H1 (cell line): Measurements from ENCODE around the gene SLC5A2. TPM values are rescaled to one million over a fixed set of nuclear protein-coding genes. Genes with fewer than 3 reads are reported as not detected.

ENCODE experiments used
- CTCF ChIA-PET: fragments of 300-600 bp; sonication (Branson Sonifier 250); formaldehyde crosslinking; loops from one replicate; lab custom pipeline; 2021; ENCODE audit not compliant: partially characterized antibody; lab: Charles Lee
- POLR2A ChIA-PET: fragments of 300-600 bp; sonication (Branson Sonifier 250); formaldehyde crosslinking; loops from one replicate; lab custom pipeline; 2021; ENCODE audit warnings: inconsistent platforms; ENCODE audit not compliant: partially characterized antibody; lab: Charles Lee
- DNase-seq, 2 experiments: peaks; one replicate each; pipeline versions ENCODE4 v3.0.0 to v3.0.0-alpha.2; 2010 to 2022; ENCODE audit warnings: low spot score in 2 of 2, low read depth in 1 of 2, mixed read lengths in 1 of 2
- FAIRE-seq: peaks from 2 replicates; lab custom pipeline; 2011; peaks lifted over from hg19 to GRCh38; lab: Jason Lieb, UNC
- H2AFZ ChIP-seq: 2 replicates; pipeline ENCODE4 v1.8.1; 2012; ENCODE audit warnings: low read length, inconsistent platforms
- H2AK5ac ChIP-seq: 2 replicates; pipeline ENCODE4 v1.6.1; 2013; ENCODE audit warnings: low read depth, low read length
- H2BK120ac ChIP-seq: replicated peaks from 2 replicates; pipeline ENCODE3; 2013; ENCODE audit warnings: low read depth, low read length, inconsistent platforms
- H2BK12ac ChIP-seq: 2 replicates; pipeline ENCODE4 v1.6.1; 2013; ENCODE audit warnings: low read depth, low read length
- H2BK15ac ChIP-seq: 2 replicates; pipeline ENCODE4 v1.6.1; 2013; ENCODE audit warnings: low read length
- H2BK20ac ChIP-seq: 2 replicates; pipeline ENCODE4 v1.6.1; 2013; ENCODE audit warnings: low read length
- H2BK5ac ChIP-seq: 2 replicates; pipeline ENCODE4 v1.6.1; 2013; ENCODE audit warnings: low read depth, low read length
- H3K14ac ChIP-seq: 2 replicates; pipeline ENCODE4 v1.6.1; 2013; ENCODE audit warnings: inconsistent platforms; ENCODE audit not compliant: insufficient read length
- H3K18ac ChIP-seq: 2 replicates; pipeline ENCODE4 v1.6.1; 2013; ENCODE audit warnings: low read length; ENCODE audit errors: extremely low read depth
- H3K23ac ChIP-seq: 2 replicates; pipeline ENCODE4 v1.6.1; 2013; ENCODE audit warnings: inconsistent platforms; ENCODE audit not compliant: insufficient read length
- H3K23me2 ChIP-seq: 2 replicates; pipeline ENCODE4 v1.6.1; 2013; ENCODE audit warnings: low read depth, low read length
- H3K27ac ChIP-seq: 2 replicates; pipeline ENCODE4 v1.6.1; 2011; ENCODE audit warnings: low read depth, low read length, inconsistent platforms
- H3K27me3 ChIP-seq, 4 experiments: replicated peaks in 1 of 4; 1 replicate in 1 of 4; 2 replicates in 3 of 4; pipeline versions ENCODE4 v1.6.1 to v1.8.1; 2011 to 2013; ENCODE audit warnings: low read length in 3 of 4, mild to moderate bottlenecking in 3 of 4, inconsistent platforms in 2 of 4, mixed read lengths in 2 of 4, moderate library complexity in 1 of 4; ENCODE audit not compliant: control insufficient read depth in 3 of 4, insufficient read depth in 3 of 4; ENCODE audit errors: extremely low read depth in 1 of 4
- H3K36me3 ChIP-seq, 4 experiments: 2 replicates each; pipeline versions ENCODE4 v1.6.1 to v1.8.1; 2011 to 2013; ENCODE audit warnings: mild to moderate bottlenecking in 4 of 4, low read length in 3 of 4, moderate library complexity in 2 of 4, control low read depth in 1 of 4, inconsistent platforms in 1 of 4; ENCODE audit not compliant: insufficient read depth in 4 of 4, control insufficient read depth in 2 of 4
- H3K4ac ChIP-seq: replicated peaks from 2 replicates; pipeline ENCODE3; 2013; ENCODE audit warnings: low read length, low read depth, mixed read lengths, inconsistent platforms; ENCODE audit not compliant: insufficient read length
- H3K4me1 ChIP-seq, 4 experiments: replicated peaks in 1 of 4; 1 replicate in 1 of 4; 2 replicates in 3 of 4; pipeline versions ENCODE4 v1.6.1 to v1.8.1; 2011 to 2013; ENCODE audit warnings: low read length in 3 of 4, inconsistent platforms in 2 of 4, mixed read lengths in 1 of 4; ENCODE audit not compliant: insufficient read depth in 4 of 4, control insufficient read depth in 3 of 4
- H3K4me2 ChIP-seq, 2 experiments: 2 replicates each; pipeline versions ENCODE4 v1.6.1 to v1.8.1; 2011 to 2013; ENCODE audit warnings: low read depth in 2 of 2, low read length in 2 of 2, control low read depth in 1 of 2, inconsistent platforms in 1 of 2, mild to moderate bottlenecking in 1 of 2; ENCODE audit not compliant: insufficient read depth in 1 of 2
- H3K4me3 ChIP-seq, 4 experiments: fragments of 200-600, 300-600 bp in 1 of 4; sonication (generic), shearing (Covaris generic), sonication (Bioruptor Twin) in 1 of 4; 2 replicates each; pipeline versions ENCODE4 v1.5.1 to v1.8.1; 2011 to 2016; ENCODE audit warnings: low read length in 4 of 4, low read depth in 3 of 4, control low read depth in 2 of 4, inconsistent platforms in 2 of 4, mild to moderate bottlenecking in 2 of 4, mixed read lengths in 1 of 4, moderate library complexity in 1 of 4; ENCODE audit not compliant: insufficient read depth in 2 of 4; ENCODE audit errors: extremely low read depth in 1 of 4
- H3K56ac ChIP-seq: replicated peaks from 2 replicates; pipeline ENCODE3; 2013; ENCODE audit warnings: low read depth, mild to moderate bottlenecking, mixed read lengths, low read length, inconsistent platforms; ENCODE audit not compliant: insufficient read length
- H3K79me1 ChIP-seq: 2 replicates; pipeline ENCODE4 v1.6.1; 2013; ENCODE audit warnings: low read depth, low read length, control low read depth
- H3K79me2 ChIP-seq, 2 experiments: 2 replicates each; pipeline versions ENCODE4 v1.6.1 to v1.8.1; 2012 to 2013; ENCODE audit warnings: low read length in 2 of 2, mild to moderate bottlenecking in 2 of 2, inconsistent platforms in 1 of 2; ENCODE audit not compliant: insufficient read depth in 2 of 2, control insufficient read depth in 1 of 2
- H3K9ac ChIP-seq, 4 experiments: replicated peaks in 1 of 4; 1 replicate in 1 of 4; 2 replicates in 3 of 4; pipeline versions ENCODE4 v1.6.1 to v1.8.1; 2011 to 2013; ENCODE audit warnings: low read depth in 3 of 4, low read length in 3 of 4, control low read depth in 2 of 4, mild to moderate bottlenecking in 2 of 4, moderate library complexity in 2 of 4, inconsistent platforms in 1 of 4; ENCODE audit errors: extremely low read depth in 1 of 4
- H3K9me3 ChIP-seq, 2 experiments: 2 replicates each; pipeline versions ENCODE4 v1.6.1 to v1.8.1; 2012 to 2013; ENCODE audit warnings: mild to moderate bottlenecking in 2 of 2, moderate library complexity in 2 of 2, control low read depth in 1 of 2, inconsistent platforms in 1 of 2, low read depth in 1 of 2, low read length in 1 of 2, mixed read lengths in 1 of 2; ENCODE audit not compliant: insufficient read depth in 2 of 2
- H4K20me1 ChIP-seq, 2 experiments: replicated peaks in 1 of 2; 2 replicates each; pipeline versions ENCODE3 to v1.8.1; 2011 to 2013; ENCODE audit warnings: inconsistent platforms in 2 of 2, low read length in 2 of 2, mild to moderate bottlenecking in 1 of 2; ENCODE audit not compliant: insufficient read depth in 2 of 2, control insufficient read depth in 1 of 2
- H4K5ac ChIP-seq: 2 replicates; pipeline ENCODE4 v1.6.1; 2013; ENCODE audit warnings: low read length, low read depth, mixed read lengths, inconsistent platforms; ENCODE audit not compliant: insufficient read length
- H4K8ac ChIP-seq: 2 replicates; pipeline ENCODE4 v1.8.0; 2013; ENCODE audit warnings: mild to moderate bottlenecking, moderate library complexity, low read length, inconsistent platforms; ENCODE audit not compliant: insufficient read depth; ENCODE audit errors: extremely low read depth
- H4K91ac ChIP-seq: replicated peaks from 2 replicates; pipeline ENCODE3; 2013; ENCODE audit warnings: low read length, mixed read lengths, inconsistent platforms; ENCODE audit not compliant: insufficient read length
- CTBP2 ChIP-seq: IDR thresholded peaks from 2 replicates; pipeline ENCODE4 v1.7.0; 2011; ENCODE audit warnings: borderline replicate concordance, mild to moderate bottlenecking, moderate library complexity, mixed read lengths, low read length; ENCODE audit not compliant: insufficient read depth, insufficient read length
- EGR1 ChIP-seq: IDR thresholded peaks from 2 replicates; pipeline ENCODE4 v1.6.1; 2011; ENCODE audit warnings: low read depth, low read length, borderline replicate concordance
- GTF2F1 ChIP-seq: IDR thresholded peaks from 2 replicates; pipeline ENCODE4 v1.6.1; 2012; ENCODE audit warnings: low read depth, low read length, improper control_type of control experiment, borderline replicate concordance
- POLR2AphosphoS5 ChIP-seq: IDR thresholded peaks from 2 replicates; pipeline ENCODE4 v1.6.1; 2011; ENCODE audit warnings: low read depth, low read length
- RAD21 ChIP-seq, 2 experiments: IDR thresholded peaks in 1 of 2; conservative IDR thresholded peaks in 1 of 2; 2 replicates each; pipeline ENCODE4 v1.6.1; 2011; ENCODE audit warnings: low read depth in 2 of 2, low read length in 2 of 2, improper control_type of control experiment in 1 of 2, inconsistent platforms in 1 of 2, mild to moderate bottlenecking in 1 of 2, moderate library complexity in 1 of 2
- SIN3A ChIP-seq, 2 experiments: IDR thresholded peaks in 1 of 2; conservative IDR thresholded peaks in 1 of 2; 2 replicates each; pipeline ENCODE4 v1.6.1; 2011 to 2012; ENCODE audit warnings: low read length in 2 of 2, improper control_type of control experiment in 1 of 2, low read depth in 1 of 2, mild to moderate bottlenecking in 1 of 2
- SP2 ChIP-seq: IDR thresholded peaks from 2 replicates; pipeline ENCODE4 v1.6.1; 2012; ENCODE audit warnings: mild to moderate bottlenecking, low read length, inconsistent platforms
- WGBS, 2 experiments: shearing (Covaris generic) in 1 of 2; methylation state at CpG; one replicate each; pipeline versions ENCODE4 v1.1.6 to v1.1.7; 2013 to 2015; ENCODE audit warnings: low lambda C conversion rate in 2 of 2, mixed read lengths in 2 of 2, inconsistent platforms in 1 of 2, low coverage in 1 of 2, missing lambda C conversion rate in 1 of 2; ENCODE audit not compliant: insufficient replicate concordance in 2 of 2, insufficient coverage in 1 of 2, insufficient read length in 1 of 2; ENCODE audit errors: extremely low coverage in 1 of 2, missing lambda C conversion rate in 1 of 2; 5-methylcytosine and 5-hydroxymethylcytosine counted together
- polyA plus RNA-seq, 7 experiments: library from polyadenylated mRNA; depleted of rRNA in 3 of 7; stranded (reverse) in 5 of 7; unstranded in 2 of 7; fragments of >200 nt in 5 of 7; fragments of 200-250 nt in 2 of 7; gene quantifications; 1 replicate in 5 of 7; 2 replicates in 1 of 7; 4 replicates in 1 of 7; pipeline versions ENCODE4 v1.2.1 to v1.2.3, GENCODE V29; 2011 to 2013; ENCODE audit warnings: missing spikeins in 2 of 7, mixed read lengths in 2 of 7
- total RNA-seq: library from RNA; stranded (reverse); fragmentation: NEBNext Ultra II Directional; extraction: Animal tissue kit (Norgen Biotek cat#: 25700); gene quantifications from 2 replicates; pipeline ENCODE4 v1.2.1, GENCODE V29; 2021
- TF ChIP-seq, protein P1 (sequence below): IDR thresholded peaks from 2 replicates; pipeline ENCODE4 v1.6.1; 2012; ENCODE audit warnings: inconsistent platforms

Gene SLC5A2
- total and polyA plus RNA-seq, 2 of the 8 experiments (the other 6 are each of a cell fraction or from before 2014, with no cell fraction given), result 0.56 to 4.4 TPM

DNA sequence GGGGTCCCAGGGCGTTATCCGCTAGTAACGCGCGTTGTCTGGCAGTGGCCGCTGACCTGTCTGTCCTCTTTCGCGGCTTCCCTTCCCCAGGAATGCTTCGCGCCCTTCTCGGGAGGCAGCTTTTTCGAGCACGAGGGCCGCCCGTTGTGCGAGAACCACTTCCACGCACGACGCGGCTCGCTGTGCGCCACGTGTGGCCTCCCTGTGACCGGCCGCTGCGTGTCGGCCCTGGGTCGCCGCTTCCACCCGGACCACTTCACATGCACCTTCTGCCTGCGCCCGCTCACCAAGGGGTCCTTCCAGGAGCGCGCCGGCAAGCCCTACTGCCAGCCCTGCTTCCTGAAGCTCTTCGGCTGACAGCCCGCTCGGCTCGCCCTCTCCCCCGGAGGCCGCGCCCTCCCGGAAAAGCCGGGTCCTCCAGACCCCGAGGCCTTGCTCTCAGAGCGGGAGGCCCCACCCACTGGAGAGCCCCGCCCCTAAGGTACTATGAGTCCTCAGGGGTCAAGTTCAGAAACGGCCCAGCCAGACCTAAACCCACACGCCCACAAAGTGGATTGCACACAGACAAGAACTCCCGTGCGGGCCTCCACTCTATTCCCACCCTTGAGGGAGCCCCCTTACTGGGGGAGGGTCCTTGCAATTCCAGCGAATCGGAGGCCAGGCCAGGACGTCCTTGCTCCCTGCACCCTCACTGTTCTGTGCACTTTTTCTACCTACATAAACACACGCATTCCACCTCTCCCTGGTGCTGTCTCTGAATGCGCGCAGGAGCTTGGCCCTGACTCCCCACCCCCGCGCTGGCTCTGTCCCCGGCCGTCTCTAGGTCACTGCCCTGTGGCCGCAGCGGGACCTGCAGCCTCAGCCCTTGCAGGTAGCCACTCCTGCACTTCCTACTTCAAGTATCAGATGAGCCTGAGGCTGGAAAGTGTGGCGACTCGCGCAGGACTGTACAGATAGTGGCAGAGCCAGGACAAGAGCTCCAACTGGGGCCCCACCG is 5.4 kb upstream of the SLC5A2 start:
- Histone ChIP-seq H3K56ac (no peak overlapping the region), H3K27ac (no peak overlapping the region), H4K91ac (no peak overlapping the region), H2BK120ac (no peak overlapping the region), H3K79me2 (no peaks in the 10 kb centered on the region), H2BK5ac (no peak overlapping the region; the same call in 1 of the 2 replicates), H3K79me1 (no peaks in the 10 kb centered on the region), H3K4me3 (peak overlapping the region; percentile 48 to 79 (median 61)), H2BK12ac (peak overlapping the region; percentile 87; the same call in 1 of the 2 replicates), H3K9ac (no peak overlapping the region; a peak in 1 of 7 replicates), H4K8ac (0 out of 2 replicates have a peak overlapping the region, but pooled peaks have one; percentile 45), H4K20me1 (peaks cover 0 to 4% of the 10 kb centered on the region in 2 experiments), H3K23me2 (peaks cover 14% of the 10 kb centered on the region; the same call in 1 of the 2 replicates), H3K23ac (no peak overlapping the region), H3K4me2 (peak overlapping the region; percentile 62 to 99), H4K5ac (no peak overlapping the region), H3K27me3 (peaks cover 2 to 52% (median 35%) of the 10 kb centered on the region in 4 experiments), H3K9me3 (no peaks in the 10 kb centered on the region), H3K4ac (peak overlapping the region; percentile 58), H3K4me1 (peaks cover 0 to 7% (median 3%) of the 10 kb centered on the region in 4 experiments; a peak in 5 of 7 replicates), H3K36me3 (no peaks in the 10 kb centered on the region), H2AFZ (peak overlapping the region; percentile 47; the same call in 1 of the 2 replicates), H2BK15ac (no peak overlapping the region), H2AK5ac (no peak overlapping the region), H3K14ac (no peak overlapping the region), H2BK20ac (no peak overlapping the region), H3K18ac (no peak overlapping the region; the same call in 1 of the 2 replicates)
- FAIRE-seq, result no peak
- POLR2A ChIA-PET, result interaction anchor here (0.7 to 6.0 kb wide), 10 partner anchors 9 to 297 kb away, joined by 3 to 40 read pairs (median 5); partner anchors contain the start of genes ARMC5, FUS and RUSF1
- WGBS, 2 experiments, result 6% methylated on average over 61 of the region's 67 CpGs; no CpG with 5 or more reads in 1 of the 2 experiments
- CTCF ChIA-PET, result interaction anchor here (0.6 to 5.1 kb wide), 16 partner anchors 10 to 431 kb away, joined by 3 to 35 read pairs (median 4); partner anchors contain the start of genes ARMC5 and RUSF1
- DNase-seq, result peak in 1 of 2 experiments; percentile 86
- TF ChIP-seq POLR2AphosphoS5 (no peak), EGR1 (peak; percentile 63; the same call in 1 of the 2 replicates), SIN3A (conservative IDR thresholded peaks at IDR 0.05 in 1 of 2, IDR thresholded peaks at IDR 0.05 in 1 of 2; ENCODE audit: low read depth in 1 of 2, low read length in 2 of 2) (peak in 1 of 2 experiments; percentile 77; a peak in 1 of 4 replicates), GTF2F1 (no peak), CTBP2 (no peak), RAD21 (IDR thresholded peaks at IDR 0.05 in 1 of 2, conservative IDR thresholded peaks at IDR 0.05 in 1 of 2; ENCODE audit: low read depth in 2 of 2, low read length in 2 of 2) (peak; percentile 30 to 51; a peak in 3 of 4 replicates), SP2 (no peak)
- TF ChIP-seq, protein P1, sequence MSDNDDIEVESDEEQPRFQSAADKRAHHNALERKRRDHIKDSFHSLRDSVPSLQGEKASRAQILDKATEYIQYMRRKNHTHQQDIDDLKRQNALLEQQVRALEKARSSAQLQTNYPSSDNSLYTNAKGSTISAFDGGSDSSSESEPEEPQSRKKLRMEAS, result peak; percentile 62
